Measurements from ENCODE around the gene AFTPH. TPM values are rescaled to one million over a fixed set of nuclear protein-coding genes. Genes with fewer than 3 reads are reported as not detected.
A peak's percentile ranks its signal among the peaks of the same experiment; 100 is the strongest.

The AFTPH gene
- total RNA-seq, 8 experiments from 2014 or later = 25.1 to 52.0 (median 32.4) TPM

DNA sequence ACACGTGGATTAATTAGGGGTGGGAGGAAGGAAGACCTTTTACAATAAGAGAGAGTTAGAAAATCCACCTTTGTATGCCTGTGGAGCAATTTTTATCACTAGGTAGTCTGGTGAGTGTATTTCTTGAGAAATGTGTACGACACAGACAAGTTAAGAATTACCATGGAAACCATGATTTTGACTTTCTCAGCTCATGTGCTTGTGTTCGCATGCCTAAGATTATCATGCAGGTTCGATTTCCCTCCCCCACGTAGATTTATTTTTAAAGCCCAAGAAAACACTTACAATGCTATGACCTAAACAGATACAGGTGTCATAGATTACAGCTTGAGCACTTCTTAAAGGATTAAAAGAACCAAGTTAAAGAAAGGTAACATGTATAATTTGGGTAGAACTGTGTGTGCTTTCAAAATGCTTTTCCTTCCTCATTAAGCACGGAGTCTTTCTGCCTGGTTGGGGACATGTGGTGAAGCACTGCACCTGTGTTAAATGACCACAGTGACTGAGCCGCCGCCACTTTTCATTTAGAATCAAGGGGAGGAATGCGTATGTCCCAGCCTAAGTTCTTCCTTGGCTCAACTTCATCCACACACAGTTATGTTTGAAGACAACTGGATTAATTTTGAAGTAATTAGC lies 113.0 kb downstream of the AFTPH start:
- H3K4me1 ChIP-seq (replicated peaks in 1 of 2) = peaks cover 32 to 45% of the 10 kb centered on the region in 2 donors
- no peak for ATAC-seq (replicated peaks in 6 of 8)
- H3K4me3 ChIP-seq = no peak overlapping the region
- 70 to 96% (median 87%) methylated on average over 2 to 8 of the region's 9 CpGs for WGBS, 10 experiments
- no peak overlapping the region for H3K27ac ChIP-seq
- in situ Hi-C loops (cut with MboI; ENCODE audit: low pct_unique_long_range_greater_than_20kb in 2 of 9, low sequenced_read_pairs in 9 of 9, unreplicated experiment in 9 of 9) = loop anchor here in 6 of 9 experiments (25.0 kb wide), 1 partner anchor 225 kb away; no protein-coding TSS in a partner anchor

DNA sequence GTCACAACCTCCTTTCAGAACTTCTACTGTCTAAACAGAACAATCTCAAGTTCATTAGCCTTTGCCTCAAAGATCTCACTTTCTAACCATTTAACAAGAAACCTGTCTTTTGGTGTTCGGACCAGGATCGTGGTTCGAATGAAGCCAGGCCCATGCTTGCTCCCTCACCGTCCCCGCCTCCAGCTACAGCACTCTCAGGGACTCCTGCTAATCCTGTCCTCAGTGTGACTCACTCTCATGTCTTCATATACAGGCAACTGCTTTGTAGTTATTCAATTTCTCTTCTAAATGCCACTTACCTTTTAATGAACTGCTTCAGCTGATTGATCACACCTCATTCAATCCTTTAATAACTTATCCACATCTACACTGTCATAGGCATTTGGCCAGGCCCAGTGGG lies 113.8 kb downstream of the AFTPH start:
- Histone ChIP-seq H3K4me3 (no peak overlapping the region), H3K4me1 (replicated peaks in 1 of 2) (peaks cover 35 to 51% of the 10 kb centered on the region in 2 donors), H3K27ac (no peak overlapping the region)
- WGBS, 10 experiments = 70 to 100% (median 95%) methylated on average over 3 to 5 of the region's 5 CpGs; no CpG with 5 or more reads in 2 of the 10 experiments
- in situ Hi-C loops (cut with MboI; ENCODE audit: low pct_unique_long_range_greater_than_20kb in 2 of 9, low sequenced_read_pairs in 9 of 9, unreplicated experiment in 9 of 9) = loop anchor here in 6 of 9 experiments (25.0 kb wide), 1 partner anchor 224 kb away; no protein-coding TSS in a partner anchor
- peak in 1 of 8 experiments; percentile 42 for ATAC-seq (replicated peaks in 6 of 8)

DNA sequence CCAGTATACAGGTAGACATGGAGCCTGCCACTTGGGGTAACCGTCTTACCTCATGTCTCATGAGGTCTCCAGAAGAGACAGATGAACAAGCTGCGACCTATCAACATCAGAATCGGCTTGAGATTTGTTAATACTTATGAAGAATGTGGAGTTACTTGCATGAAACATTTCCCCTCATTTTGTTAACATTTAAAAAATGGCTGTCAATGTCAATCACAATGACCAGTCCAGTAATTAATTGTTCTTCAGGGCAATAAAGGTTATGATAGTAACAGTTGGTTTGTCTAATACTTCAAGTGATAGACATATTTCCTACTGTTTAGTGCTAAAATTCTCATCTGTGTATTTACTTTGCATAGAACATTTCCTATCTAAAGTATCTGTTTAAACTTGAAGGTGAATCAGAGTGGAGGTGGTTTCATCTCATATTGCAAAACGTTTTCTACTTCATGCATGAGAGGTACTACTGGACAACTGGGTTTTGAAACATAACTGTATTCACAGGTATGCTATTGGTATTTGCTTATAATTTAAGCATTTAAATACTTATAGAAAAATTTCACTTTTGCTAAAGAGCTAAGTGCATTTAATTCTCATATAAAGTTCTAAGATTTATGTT lies 114.5 kb downstream of the AFTPH start:
- in situ Hi-C loops (cut with MboI; ENCODE audit: low pct_unique_long_range_greater_than_20kb in 2 of 9, low sequenced_read_pairs in 9 of 9, unreplicated experiment in 9 of 9) = loop anchor here in 6 of 9 experiments (25.0 kb wide), 1 partner anchor 224 kb away; no protein-coding TSS in a partner anchor
- ATAC-seq (replicated peaks in 6 of 8) = no peak
- Histone ChIP-seq H3K4me1 (replicated peaks in 1 of 2) (peaks cover 41 to 58% of the 10 kb centered on the region in 2 donors), H3K4me3 (no peak overlapping the region), H3K27ac (no peak overlapping the region)
- 60 to 100% (median 92%) methylated on average over 1 to 4 of the region's 4 CpGs; no CpG with 5 or more reads in 1 of the 10 experiments for WGBS, 10 experiments

DNA sequence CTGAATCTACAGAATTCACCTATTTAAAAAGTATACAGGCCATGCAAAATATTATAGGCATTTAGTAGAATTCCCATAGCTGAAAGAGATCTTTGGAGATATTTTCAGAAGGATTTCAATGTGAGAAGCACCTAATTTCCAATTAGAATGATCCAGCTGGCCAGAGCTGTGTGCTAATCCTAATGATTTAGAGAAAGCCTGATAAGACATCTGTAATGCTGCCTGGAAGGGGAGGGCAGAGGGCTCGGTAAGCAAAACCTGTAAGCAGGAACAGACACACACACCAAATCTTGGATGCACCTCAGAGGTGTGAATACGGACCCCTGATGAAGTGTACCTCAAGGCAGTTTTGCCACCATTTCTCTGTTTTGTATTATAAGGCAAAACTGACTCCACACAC lies 115.6 kb downstream of the AFTPH start:
- H3K4me1 ChIP-seq (replicated peaks in 1 of 2) = peaks cover 44 to 63% of the 10 kb centered on the region in 2 donors
- H3K27ac ChIP-seq = no peak overlapping the region
- in situ Hi-C loops (cut with MboI; ENCODE audit: low pct_unique_long_range_greater_than_20kb in 2 of 9, low sequenced_read_pairs in 9 of 9, unreplicated experiment in 9 of 9) = loop anchor here in 6 of 9 experiments (25.0 kb wide), 1 partner anchor 223 kb away; no protein-coding TSS in a partner anchor
- WGBS, 10 experiments = 67 to 80% methylated on average over 1 to 2 of the region's 2 CpGs; no CpG with 5 or more reads in 8 of the 10 experiments
- no peak overlapping the region for H3K4me3 ChIP-seq
- ATAC-seq (replicated peaks in 6 of 8) = no peak

DNA sequence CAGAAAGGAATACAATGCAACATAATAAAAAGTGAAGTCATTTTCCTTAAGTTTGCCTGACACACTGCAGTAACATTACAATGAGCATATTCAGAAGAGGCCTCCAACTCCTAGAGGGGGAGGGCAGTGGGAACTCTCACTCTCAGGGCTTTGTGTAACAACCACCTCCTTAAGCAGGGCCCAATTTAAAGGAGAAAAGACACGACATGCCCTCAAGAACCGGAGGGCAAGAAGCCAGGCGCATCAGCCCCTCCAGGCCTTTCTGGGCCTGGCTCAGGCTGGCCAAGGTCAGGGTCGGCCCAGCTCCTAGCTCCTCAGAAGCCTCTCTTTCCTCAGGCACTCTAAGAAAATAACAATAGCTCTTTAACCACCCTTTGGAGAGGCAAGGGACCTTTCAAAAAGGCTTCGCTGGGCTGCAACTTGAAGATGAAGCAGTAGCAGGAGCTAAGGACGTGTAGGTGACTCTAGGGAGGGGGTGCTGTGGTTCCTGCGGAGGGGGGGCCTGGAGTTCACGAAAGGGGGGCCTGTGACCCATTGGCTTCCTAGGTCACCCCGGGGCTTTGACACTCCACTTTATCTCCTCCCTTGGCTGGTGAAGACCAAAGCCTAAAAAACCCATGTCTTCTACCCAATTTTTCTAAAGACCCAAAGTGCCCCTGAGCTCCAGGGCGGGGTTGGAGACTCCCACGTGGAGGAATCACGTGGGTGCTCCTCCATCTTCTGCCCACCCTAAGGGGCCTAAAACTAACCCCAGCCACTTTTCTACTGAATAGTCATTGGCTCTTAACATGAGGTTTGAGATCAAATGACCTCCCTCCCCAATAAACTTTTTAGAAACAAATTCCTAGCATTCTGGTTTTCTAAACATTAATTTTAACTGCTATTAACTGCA lies 116.3 kb downstream of the AFTPH start:
- H3K4me1 ChIP-seq (replicated peaks in 1 of 2) = peaks cover 46 to 57% of the 10 kb centered on the region in 2 donors
- no peak overlapping the region for H3K27ac ChIP-seq
- ATAC-seq (replicated peaks in 6 of 8) = peak in 3 of 8 experiments; percentile 11 to 39 (median 24)
- 10 to 100% (median 30%) methylated on average over 1 to 4 of the region's 12 CpGs; no CpG with 5 or more reads in 2 of the 10 experiments for WGBS, 10 experiments
- no peak overlapping the region for H3K4me3 ChIP-seq
- in situ Hi-C loops (cut with MboI; ENCODE audit: low pct_unique_long_range_greater_than_20kb in 2 of 9, low sequenced_read_pairs in 9 of 9, unreplicated experiment in 9 of 9) = loop anchor here in 6 of 9 experiments (25.0 kb wide), 1 partner anchor 222 kb away; no protein-coding TSS in a partner anchor

DNA sequence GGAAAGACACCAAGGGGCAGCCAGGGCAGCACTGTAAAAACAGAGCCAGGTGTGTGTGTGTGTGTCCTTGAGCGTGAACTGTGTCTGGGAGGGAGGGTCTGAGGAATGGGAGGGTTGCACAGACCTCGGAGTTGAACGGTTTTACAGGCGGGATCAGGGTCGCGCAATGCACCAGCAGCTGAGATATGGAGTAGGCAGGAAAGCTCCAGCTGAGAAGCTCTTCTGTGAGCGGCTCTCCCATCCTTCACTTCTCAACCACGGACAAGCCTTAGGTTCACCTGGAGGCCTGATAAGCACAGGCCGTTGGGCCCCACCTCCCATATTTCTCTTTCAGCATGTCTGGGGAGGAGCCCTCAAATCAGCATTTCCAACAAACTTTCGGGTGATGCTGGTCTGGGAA lies 117.5 kb downstream of the AFTPH start:
- no peak for ATAC-seq (replicated peaks in 6 of 8)
- Histone ChIP-seq H3K27ac (no peak overlapping the region), H3K4me1 (replicated peaks in 1 of 2) (peaks cover 58 to 64% of the 10 kb centered on the region in 2 donors), H3K4me3 (no peak overlapping the region)
- in situ Hi-C loops (cut with MboI; ENCODE audit: low pct_unique_long_range_greater_than_20kb in 2 of 9, low sequenced_read_pairs in 9 of 9, unreplicated experiment in 9 of 9) = loop anchor here in 6 of 9 experiments (25.0 kb wide), 1 partner anchor 221 kb away; no protein-coding TSS in a partner anchor
- whole genome bisulfite sequencing, 10 experiments = 77 to 100% (median 83%) methylated on average over 1 to 7 of the region's 10 CpGs; no CpG with 5 or more reads in 5 of the 10 experiments

Other genes starting within 250 kb of the AFTPH start
- 10 to 100 TPM in 6 of 8 experiments, 1 to 10 TPM in 2; 7.3 to 19.1 (median 15.3) TPM for gene LGALSL, start 70.2 kb upstream of the AFTPH start, total RNA-seq
- 10 to 100 TPM in 1 of 8 experiments, 1 to 10 TPM in 7; 5.6 to 12.1 (median 6.8) TPM for gene SERTAD2, start 129.6 kb downstream of the AFTPH start, total RNA-seq